ENCODE results near the gene LIN37. TPM values are rescaled to one million over a fixed set of nuclear protein-coding genes. Genes with fewer than 3 reads are reported as not detected.

LIN37 gene
- total and polyA plus RNA-seq, 2 of the 13 experiments (the other 11 are each of a cell fraction or from before 2014, with no cell fraction given) = 6.3 to 8.7 TPM

DNA sequence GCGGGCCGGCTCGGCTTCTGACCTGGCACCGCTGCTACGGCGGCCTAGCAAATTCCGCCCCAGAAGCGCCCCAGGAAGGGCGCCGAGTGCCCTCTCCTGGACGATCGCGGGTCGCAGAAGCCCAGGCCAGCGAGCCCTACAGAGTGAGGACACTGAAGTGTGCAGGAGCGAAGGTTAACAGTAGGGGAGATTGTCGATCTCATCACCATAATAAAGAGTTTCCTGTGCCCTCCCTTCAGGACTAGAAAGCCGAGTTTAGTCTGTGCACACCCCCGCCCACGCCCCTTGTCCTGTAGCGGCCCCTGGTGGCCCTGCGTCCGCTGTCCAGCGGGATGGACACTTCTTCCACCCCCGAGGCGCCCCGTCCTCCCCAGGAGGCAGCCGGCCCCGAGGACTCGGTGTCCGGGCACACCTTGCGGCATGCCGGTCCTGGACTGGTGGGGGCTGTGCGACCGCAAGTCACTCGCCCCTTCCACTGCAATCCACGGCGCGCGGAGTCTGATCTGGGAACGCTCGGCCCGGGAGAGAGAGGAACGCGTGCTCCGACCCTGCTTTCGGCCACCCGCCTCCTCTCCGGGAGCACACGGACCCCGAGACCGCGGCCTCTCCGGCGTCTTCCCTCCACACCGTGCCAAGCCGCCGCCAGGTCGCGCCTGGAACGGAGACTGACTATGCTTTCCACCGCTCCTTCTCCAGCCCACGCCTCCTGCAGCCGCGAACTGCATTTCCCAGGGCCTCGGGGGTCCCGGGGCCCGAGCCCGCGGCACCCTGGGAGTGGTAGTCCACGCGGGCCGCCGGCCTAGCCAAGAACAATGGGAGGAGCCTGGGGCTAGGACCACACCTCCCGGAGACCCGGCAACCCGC, 31.3 kb upstream of the LIN37 start (continued):
- TF ChIP-seq, protein P1, sequence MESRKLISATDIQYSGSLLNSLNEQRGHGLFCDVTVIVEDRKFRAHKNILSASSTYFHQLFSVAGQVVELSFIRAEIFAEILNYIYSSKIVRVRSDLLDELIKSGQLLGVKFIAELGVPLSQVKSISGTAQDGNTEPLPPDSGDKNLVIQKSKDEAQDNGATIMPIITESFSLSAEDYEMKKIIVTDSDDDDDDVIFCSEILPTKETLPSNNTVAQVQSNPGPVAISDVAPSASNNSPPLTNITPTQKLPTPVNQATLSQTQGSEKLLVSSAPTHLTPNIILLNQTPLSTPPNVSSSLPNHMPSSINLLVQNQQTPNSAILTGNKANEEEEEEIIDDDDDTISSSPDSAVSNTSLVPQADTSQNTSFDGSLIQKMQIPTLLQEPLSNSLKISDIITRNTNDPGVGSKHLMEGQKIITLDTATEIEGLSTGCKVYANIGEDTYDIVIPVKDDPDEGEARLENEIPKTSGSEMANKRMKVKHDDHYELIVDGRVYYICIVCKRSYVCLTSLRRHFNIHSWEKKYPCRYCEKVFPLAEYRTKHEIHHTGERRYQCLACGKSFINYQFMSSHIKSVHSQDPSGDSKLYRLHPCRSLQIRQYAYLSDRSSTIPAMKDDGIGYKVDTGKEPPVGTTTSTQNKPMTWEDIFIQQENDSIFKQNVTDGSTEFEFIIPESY (CRISPR knock-in tag; IDR thresholded peaks at IDR 0.05) = no peak
- TF ChIP-seq, protein P2, sequence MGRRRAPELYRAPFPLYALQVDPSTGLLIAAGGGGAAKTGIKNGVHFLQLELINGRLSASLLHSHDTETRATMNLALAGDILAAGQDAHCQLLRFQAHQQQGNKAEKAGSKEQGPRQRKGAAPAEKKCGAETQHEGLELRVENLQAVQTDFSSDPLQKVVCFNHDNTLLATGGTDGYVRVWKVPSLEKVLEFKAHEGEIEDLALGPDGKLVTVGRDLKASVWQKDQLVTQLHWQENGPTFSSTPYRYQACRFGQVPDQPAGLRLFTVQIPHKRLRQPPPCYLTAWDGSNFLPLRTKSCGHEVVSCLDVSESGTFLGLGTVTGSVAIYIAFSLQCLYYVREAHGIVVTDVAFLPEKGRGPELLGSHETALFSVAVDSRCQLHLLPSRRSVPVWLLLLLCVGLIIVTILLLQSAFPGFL (CRISPR knock-in tag; IDR thresholded peaks at IDR 0.05) = 0 out of 2 replicates have a peak, but pooled peaks have one; percentile 16
- TF ChIP-seq KDM5B (CRISPR knock-in tag; IDR thresholded peaks at IDR 0.05; ENCODE audit: borderline replicate concordance) (no peak; the same call in 1 of the 2 replicates), TEAD3 (CRISPR knock-in tag; optimal IDR thresholded peaks at IDR 0.05; ENCODE audit: borderline replicate concordance) (no peak), KDM2A (CRISPR knock-in tag; IDR thresholded peaks at IDR 0.05; ENCODE audit: borderline replicate concordance, low read depth) (no peak; the same call in 1 of the 2 replicates), TARDBP (CRISPR knock-in tag; IDR thresholded peaks at IDR 0.05) (no peak; the same call in none of the 2 replicates), TCF12 (IDR thresholded peaks at IDR 0.05) (no peak), TCF12 (CRISPR knock-in tag; IDR thresholded peaks at IDR 0.05) (no peak; the same call in none of the 2 replicates), SP1 (IDR thresholded peaks at IDR 0.05) (no peak), SP1 (CRISPR knock-in tag; IDR thresholded peaks at IDR 0.05) (no peak; the same call in none of the 2 replicates), TRIM24 (CRISPR knock-in tag; IDR thresholded peaks at IDR 0.05) (no peak), ZNF256 (CRISPR knock-in tag; conservative IDR thresholded peaks at IDR 0.05) (no peak; the same call in 1 of the 2 replicates), ZNF7 (CRISPR knock-in tag; IDR thresholded peaks at IDR 0.05) (no peak), GTF2F1 (IDR thresholded peaks at IDR 0.05; ENCODE audit: low read length) (no peak), HNRNPLL (IDR thresholded peaks at IDR 0.05; ENCODE audit: low read depth, low read length, poor library complexity, severe bottlenecking) (peak; percentile 67), HCFC1 (IDR thresholded peaks at IDR 0.05; ENCODE audit: low read depth, low read length) (peak; percentile 86; the same call in 1 of the 2 replicates), CCDC6 (CRISPR knock-in tag; IDR thresholded peaks at IDR 0.05) (no peak; the same call in 1 of the 2 replicates), ZBTB1 (CRISPR knock-in tag; IDR thresholded peaks at IDR 0.05; ENCODE audit: borderline replicate concordance) (no peak), SIN3B (IDR thresholded peaks at IDR 0.05; ENCODE audit: low read length) (no peak)
- TF ChIP-seq, protein P3, sequence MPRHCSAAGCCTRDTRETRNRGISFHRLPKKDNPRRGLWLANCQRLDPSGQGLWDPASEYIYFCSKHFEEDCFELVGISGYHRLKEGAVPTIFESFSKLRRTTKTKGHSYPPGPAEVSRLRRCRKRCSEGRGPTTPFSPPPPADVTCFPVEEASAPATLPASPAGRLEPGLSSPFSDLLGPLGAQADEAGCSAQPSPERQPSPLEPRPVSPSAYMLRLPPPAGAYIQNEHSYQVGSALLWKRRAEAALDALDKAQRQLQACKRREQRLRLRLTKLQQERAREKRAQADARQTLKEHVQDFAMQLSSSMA (CRISPR knock-in tag; IDR thresholded peaks at IDR 0.05) = no peak; the same call in 1 of the 2 replicates
- TF ChIP-seq, protein P4, sequence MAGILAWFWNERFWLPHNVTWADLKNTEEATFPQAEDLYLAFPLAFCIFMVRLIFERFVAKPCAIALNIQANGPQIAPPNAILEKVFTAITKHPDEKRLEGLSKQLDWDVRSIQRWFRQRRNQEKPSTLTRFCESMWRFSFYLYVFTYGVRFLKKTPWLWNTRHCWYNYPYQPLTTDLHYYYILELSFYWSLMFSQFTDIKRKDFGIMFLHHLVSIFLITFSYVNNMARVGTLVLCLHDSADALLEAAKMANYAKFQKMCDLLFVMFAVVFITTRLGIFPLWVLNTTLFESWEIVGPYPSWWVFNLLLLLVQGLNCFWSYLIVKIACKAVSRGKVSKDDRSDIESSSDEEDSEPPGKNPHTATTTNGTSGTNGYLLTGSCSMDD (CRISPR knock-in tag; IDR thresholded peaks at IDR 0.05) = no peak
- TF ChIP-seq, protein P5, sequence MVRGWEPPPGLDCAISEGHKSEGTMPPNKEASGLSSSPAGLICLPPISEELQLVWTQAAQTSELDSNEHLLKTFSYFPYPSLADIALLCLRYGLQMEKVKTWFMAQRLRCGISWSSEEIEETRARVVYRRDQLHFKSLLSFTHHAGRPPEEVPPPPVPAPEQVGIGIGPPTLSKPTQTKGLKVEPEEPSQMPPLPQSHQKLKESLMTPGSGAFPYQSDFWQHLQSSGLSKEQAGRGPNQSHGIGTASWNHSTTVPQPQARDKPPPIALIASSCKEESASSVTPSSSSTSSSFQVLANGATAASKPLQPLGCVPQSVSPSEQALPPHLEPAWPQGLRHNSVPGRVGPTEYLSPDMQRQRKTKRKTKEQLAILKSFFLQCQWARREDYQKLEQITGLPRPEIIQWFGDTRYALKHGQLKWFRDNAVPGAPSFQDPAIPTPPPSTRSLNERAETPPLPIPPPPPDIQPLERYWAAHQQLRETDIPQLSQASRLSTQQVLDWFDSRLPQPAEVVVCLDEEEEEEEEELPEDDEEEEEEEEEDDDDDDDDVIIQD (CRISPR knock-in tag; IDR thresholded peaks at IDR 0.05; ENCODE audit: low read depth) = peak; percentile 42; the same call in 1 of the 2 replicates
- TF ChIP-seq, protein P6, sequence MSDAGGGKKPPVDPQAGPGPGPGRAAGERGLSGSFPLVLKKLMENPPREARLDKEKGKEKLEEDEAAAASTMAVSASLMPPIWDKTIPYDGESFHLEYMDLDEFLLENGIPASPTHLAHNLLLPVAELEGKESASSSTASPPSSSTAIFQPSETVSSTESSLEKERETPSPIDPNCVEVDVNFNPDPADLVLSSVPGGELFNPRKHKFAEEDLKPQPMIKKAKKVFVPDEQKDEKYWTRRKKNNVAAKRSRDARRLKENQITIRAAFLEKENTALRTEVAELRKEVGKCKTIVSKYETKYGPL (CRISPR knock-in tag; IDR thresholded peaks at IDR 0.05) = no peak
